HepG2 (cell line): ENCODE results near the gene KRTAP4-7.
"Not testable (repeated sequence)": the region's sequence is repeated elsewhere in the genome, so short reads cannot be mapped to it uniquely, and the experiment has no call there.

Experiments
- ARHGAP35 ChIP-seq: sonication (generic); formaldehyde crosslinking; IDR thresholded peaks from 2 replicates; pipeline ENCODE4 v1.9.0; 2022; ENCODE audit warnings: mild to moderate bottlenecking, inconsistent platforms, moderate library complexity, missing genetic modification reagents, borderline replicate concordance
- CREM ChIP-seq, 2 experiments: sonication (generic) in 1 of 2; formaldehyde crosslinking in 1 of 2; IDR thresholded peaks; 2 replicates each; pipeline versions ENCODE4 v1.4.0 to v1.6.1; 2016 to 2020; ENCODE audit warnings: antibody characterized with exemption in 1 of 2, mild to moderate bottlenecking in 1 of 2, missing genetic modification reagents in 1 of 2
- EHMT2 ChIP-seq: fragments of 200-600 bp; sonication (generic); IDR thresholded peaks from 2 replicates; pipeline ENCODE4 v1.7.0; 2017; ENCODE audit warnings: antibody characterized with exemption, low read depth, low read length, borderline replicate concordance
- GPN1 ChIP-seq: sonication (generic); formaldehyde crosslinking; IDR thresholded peaks from 2 replicates; pipeline ENCODE4 v1.5.1; 2020; ENCODE audit warnings: missing genetic modification reagents, borderline replicate concordance
- NFE2L1 ChIP-seq: sonication (generic); formaldehyde crosslinking; IDR thresholded peaks from 2 replicates; pipeline ENCODE4 v1.4.0; 2020; ENCODE audit warnings: missing genetic modification reagents, mild to moderate bottlenecking, borderline replicate concordance
- ZFX ChIP-seq: sonication (generic); formaldehyde crosslinking; IDR thresholded peaks from 2 replicates; pipeline ENCODE4 v1.4.0; 2020; ENCODE audit warnings: mild to moderate bottlenecking, low read depth, missing genetic modification reagents, moderate library complexity
- ZNF678 ChIP-seq: sonication (generic); formaldehyde crosslinking; IDR thresholded peaks from 2 replicates; pipeline ENCODE4 v1.4.0; 2020; ENCODE audit warnings: mild to moderate bottlenecking, missing genetic modification reagents
- TF ChIP-seq, protein P1 (sequence below): sonication (generic); formaldehyde crosslinking; IDR thresholded peaks from 2 replicates; pipeline ENCODE4 v1.5.0; 2020; ENCODE audit warnings: mild to moderate bottlenecking, missing genetic modification reagents, moderate library complexity
- TF ChIP-seq, protein P2 (sequence below): sonication (generic); formaldehyde crosslinking; IDR thresholded peaks from one replicate; pipeline ENCODE4 v1.5.1; 2020; ENCODE audit warnings: mild to moderate bottlenecking, missing genetic modification reagents; ENCODE audit errors: not compliant biosample characterization
- TF ChIP-seq, protein P3 (sequence below): sonication (generic); formaldehyde crosslinking; IDR thresholded peaks from 2 replicates; pipeline ENCODE4 v1.8.1; 2023; ENCODE audit warnings: missing genetic modification reagents, inconsistent platforms, borderline replicate concordance

DNA sequence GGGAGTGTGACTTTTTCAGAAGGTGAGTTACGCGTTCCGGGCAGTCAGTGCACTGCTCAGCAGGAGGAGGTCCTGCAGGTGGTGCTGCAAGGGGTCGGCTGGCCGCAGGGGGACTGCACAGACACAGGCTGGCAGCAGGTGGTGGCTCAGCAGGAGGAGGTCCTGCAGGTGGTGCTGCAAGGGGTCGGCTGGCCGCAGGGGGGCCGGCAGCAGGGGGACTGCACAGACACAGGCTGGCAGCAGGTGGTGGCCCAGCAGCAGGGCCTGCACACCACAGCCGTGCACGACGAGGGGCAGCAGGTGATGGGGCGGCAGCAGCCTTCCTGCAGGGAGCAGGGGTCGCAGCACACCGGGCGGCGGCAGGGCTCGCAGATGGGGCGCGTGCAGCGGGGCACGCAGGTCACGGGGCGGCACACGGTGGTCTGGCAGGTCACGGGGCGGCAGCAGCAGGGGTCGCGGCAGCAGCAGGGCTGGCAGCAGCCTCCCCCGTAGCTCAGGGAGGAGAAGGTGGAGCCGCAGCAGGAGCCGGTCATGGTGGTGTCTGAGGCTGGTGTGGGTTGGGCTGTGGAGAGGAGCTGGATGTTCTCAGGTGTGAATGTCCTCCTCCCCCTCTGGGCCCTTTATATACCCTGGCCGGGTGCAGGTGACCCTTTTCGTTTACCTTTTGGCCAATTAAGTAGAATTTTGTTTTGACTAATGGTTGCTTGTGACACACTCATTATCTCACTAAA, 37.0 kb upstream of the KRTAP4-7 start, which contains the start of gene KRTAP2-1:
- not testable (repeated sequence) for TF ChIP-seq ZNF678 (CRISPR knock-in tag); ARHGAP35 (CRISPR knock-in tag); CREM (IDR thresholded peaks at IDR 0.05); CREM (CRISPR knock-in tag; IDR thresholded peaks at IDR 0.05); NFE2L1; GPN1 (CRISPR knock-in tag); ZFX; EHMT2
- TF ChIP-seq, protein P1, sequence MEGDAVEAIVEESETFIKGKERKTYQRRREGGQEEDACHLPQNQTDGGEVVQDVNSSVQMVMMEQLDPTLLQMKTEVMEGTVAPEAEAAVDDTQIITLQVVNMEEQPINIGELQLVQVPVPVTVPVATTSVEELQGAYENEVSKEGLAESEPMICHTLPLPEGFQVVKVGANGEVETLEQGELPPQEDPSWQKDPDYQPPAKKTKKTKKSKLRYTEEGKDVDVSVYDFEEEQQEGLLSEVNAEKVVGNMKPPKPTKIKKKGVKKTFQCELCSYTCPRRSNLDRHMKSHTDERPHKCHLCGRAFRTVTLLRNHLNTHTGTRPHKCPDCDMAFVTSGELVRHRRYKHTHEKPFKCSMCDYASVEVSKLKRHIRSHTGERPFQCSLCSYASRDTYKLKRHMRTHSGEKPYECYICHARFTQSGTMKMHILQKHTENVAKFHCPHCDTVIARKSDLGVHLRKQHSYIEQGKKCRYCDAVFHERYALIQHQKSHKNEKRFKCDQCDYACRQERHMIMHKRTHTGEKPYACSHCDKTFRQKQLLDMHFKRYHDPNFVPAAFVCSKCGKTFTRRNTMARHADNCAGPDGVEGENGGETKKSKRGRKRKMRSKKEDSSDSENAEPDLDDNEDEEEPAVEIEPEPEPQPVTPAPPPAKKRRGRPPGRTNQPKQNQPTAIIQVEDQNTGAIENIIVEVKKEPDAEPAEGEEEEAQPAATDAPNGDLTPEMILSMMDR (CRISPR knock-in tag), result not testable (repeated sequence)
- TF ChIP-seq, protein P2, sequence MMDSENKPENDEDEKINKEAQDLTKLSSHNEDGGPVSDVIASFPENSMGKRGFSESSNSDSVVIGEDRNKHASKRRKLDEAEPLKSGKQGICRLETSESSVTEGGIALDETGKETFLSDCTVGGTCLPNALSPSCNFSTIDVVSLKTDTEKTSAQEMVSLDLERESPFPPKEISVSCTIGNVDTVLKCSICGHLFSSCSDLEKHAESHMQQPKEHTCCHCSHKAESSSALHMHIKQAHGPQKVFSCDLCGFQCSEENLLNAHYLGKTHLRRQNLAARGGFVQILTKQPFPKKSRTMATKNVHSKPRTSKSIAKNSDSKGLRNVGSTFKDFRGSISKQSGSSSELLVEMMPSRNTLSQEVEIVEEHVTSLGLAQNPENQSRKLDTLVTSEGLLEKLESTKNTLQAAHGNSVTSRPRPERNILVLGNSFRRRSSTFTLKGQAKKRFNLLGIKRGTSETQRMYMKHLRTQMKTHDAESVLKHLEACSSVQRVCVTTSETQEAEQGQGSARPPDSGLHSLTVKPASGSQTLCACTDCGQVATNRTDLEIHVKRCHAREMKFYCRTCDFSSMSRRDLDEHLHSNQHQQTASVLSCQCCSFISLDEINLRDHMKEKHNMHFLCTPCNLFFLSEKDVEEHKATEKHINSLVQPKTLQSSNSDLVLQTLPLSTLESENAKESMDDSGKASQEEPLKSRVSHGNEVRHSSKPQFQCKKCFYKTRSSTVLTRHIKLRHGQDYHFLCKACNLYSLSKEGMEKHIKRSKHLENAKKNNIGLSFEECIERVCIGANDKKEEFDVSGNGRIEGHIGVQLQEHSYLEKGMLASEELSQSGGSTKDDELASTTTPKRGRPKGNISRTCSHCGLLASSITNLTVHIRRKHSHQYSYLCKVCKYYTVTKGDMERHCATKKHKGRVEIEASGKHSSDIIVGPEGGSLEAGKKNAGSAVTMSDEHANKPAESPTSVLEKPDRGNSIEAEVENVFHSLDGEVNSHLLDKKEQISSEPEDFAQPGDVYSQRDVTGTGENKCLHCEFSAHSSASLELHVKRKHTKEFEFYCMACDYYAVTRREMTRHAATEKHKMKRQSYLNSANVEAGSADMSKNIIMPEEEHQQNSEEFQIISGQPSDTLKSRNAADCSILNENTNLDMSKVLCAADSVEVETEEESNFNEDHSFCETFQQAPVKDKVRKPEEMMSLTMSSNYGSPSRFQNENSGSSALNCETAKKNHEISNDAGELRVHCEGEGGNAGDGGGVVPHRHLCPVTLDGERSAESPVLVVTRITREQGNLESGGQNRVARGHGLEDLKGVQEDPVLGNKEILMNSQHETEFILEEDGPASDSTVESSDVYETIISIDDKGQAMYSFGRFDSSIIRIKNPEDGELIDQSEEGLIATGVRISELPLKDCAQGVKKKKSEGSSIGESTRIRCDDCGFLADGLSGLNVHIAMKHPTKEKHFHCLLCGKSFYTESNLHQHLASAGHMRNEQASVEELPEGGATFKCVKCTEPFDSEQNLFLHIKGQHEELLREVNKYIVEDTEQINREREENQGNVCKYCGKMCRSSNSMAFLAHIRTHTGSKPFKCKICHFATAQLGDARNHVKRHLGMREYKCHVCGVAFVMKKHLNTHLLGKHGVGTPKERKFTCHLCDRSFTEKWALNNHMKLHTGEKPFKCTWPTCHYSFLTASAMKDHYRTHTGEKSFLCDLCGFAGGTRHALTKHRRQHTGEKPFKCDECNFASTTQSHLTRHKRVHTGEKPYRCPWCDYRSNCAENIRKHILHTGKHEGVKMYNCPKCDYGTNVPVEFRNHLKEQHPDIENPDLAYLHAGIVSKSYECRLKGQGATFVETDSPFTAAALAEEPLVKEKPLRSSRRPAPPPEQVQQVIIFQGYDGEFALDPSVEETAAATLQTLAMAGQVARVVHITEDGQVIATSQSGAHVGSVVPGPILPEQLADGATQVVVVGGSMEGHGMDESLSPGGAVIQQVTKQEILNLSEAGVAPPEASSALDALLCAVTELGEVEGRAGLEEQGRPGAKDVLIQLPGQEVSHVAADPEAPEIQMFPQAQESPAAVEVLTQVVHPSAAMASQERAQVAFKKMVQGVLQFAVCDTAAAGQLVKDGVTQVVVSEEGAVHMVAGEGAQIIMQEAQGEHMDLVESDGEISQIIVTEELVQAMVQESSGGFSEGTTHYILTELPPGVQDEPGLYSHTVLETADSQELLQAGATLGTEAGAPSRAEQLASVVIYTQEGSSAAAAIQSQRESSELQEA (CRISPR knock-in tag), result not testable (repeated sequence)
- TF ChIP-seq, protein P3, sequence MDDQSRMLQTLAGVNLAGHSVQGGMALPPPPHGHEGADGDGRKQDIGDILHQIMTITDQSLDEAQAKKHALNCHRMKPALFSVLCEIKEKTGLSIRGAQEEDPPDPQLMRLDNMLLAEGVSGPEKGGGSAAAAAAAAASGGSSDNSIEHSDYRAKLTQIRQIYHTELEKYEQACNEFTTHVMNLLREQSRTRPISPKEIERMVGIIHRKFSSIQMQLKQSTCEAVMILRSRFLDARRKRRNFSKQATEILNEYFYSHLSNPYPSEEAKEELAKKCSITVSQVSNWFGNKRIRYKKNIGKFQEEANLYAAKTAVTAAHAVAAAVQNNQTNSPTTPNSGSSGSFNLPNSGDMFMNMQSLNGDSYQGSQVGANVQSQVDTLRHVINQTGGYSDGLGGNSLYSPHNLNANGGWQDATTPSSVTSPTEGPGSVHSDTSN (CRISPR knock-in tag), result not testable (repeated sequence)
